Mesendoderm (in vitro differentiated cells): ENCODE data around the gene LMO1.
A peak's percentile ranks its signal among the peaks of the same experiment; 100 is the strongest.

Source experiments
- DNase-seq: peaks from one replicate; pipeline ENCODE4 v3.0.0; 2013
- H2AK5ac ChIP-seq: 2 replicates; pipeline ENCODE4 v1.6.1; 2013; ENCODE audit warnings: low read length, inconsistent platforms
- H2BK120ac ChIP-seq: 2 replicates; pipeline ENCODE4 v1.6.1; 2013; ENCODE audit warnings: low read depth, mild to moderate bottlenecking, low read length, moderate library complexity, mixed read lengths
- H2BK15ac ChIP-seq: replicated peaks from 2 replicates; pipeline ENCODE4 v1.6.1; 2013; ENCODE audit warnings: low read depth, mild to moderate bottlenecking, moderate library complexity
- H2BK5ac ChIP-seq: 2 replicates; pipeline ENCODE4 v1.6.1; 2013; ENCODE audit warnings: low read length, inconsistent platforms
- H3K18ac ChIP-seq: 2 replicates; pipeline ENCODE4 v1.6.1; 2013; ENCODE audit warnings: mild to moderate bottlenecking, low read length, mixed read lengths
- H3K23ac ChIP-seq: one replicate; pipeline ENCODE4 v1.6.1; 2013; ENCODE audit warnings: low read length
- H3K27ac ChIP-seq: 2 replicates; pipeline ENCODE4 v1.5.1; 2013; ENCODE audit warnings: low read depth, mild to moderate bottlenecking, inconsistent platforms, low read length, moderate library complexity
- H3K27me3 ChIP-seq: 2 replicates; pipeline ENCODE4 v1.6.1; 2013; ENCODE audit warnings: low read length, control low read depth, mild to moderate bottlenecking, inconsistent platforms; ENCODE audit not compliant: insufficient read depth, poor library complexity
- H3K36me3 ChIP-seq: 2 replicates; pipeline ENCODE4 v1.6.1; 2013; ENCODE audit warnings: low read length, inconsistent platforms; ENCODE audit not compliant: control insufficient read depth, insufficient read depth
- H3K4ac ChIP-seq: one replicate; pipeline ENCODE4 v1.6.1; 2013; ENCODE audit warnings: low read depth, mild to moderate bottlenecking, low read length, moderate library complexity
- H3K4me1 ChIP-seq: 2 replicates; pipeline ENCODE4 v1.6.1; 2013; ENCODE audit warnings: low read depth, low read length, inconsistent platforms; ENCODE audit not compliant: control insufficient read depth
- H3K4me2 ChIP-seq: 2 replicates; pipeline ENCODE4 v1.6.1; 2013; ENCODE audit warnings: low read length
- H3K4me3 ChIP-seq: 2 replicates; pipeline ENCODE4 v1.5.1; 2013; ENCODE audit warnings: mild to moderate bottlenecking, low read length
- H3K56ac ChIP-seq: one replicate; pipeline ENCODE4 v1.6.1; 2013; ENCODE audit warnings: low read length
- H3K79me1 ChIP-seq: 2 replicates; pipeline ENCODE4 v1.6.1; 2013; ENCODE audit warnings: low read length, inconsistent platforms
- H3K79me2 ChIP-seq: 2 replicates; pipeline ENCODE4 v1.6.1; 2013; ENCODE audit warnings: mild to moderate bottlenecking, low read length; ENCODE audit not compliant: control insufficient read depth, insufficient read depth
- H3K9ac ChIP-seq: 2 replicates; pipeline ENCODE4 v1.6.1; 2013; ENCODE audit warnings: low read length, inconsistent platforms
- H4K5ac ChIP-seq: one replicate; pipeline ENCODE4 v1.6.1; 2013; ENCODE audit warnings: low read length
- H4K8ac ChIP-seq: one replicate; pipeline ENCODE4 v1.6.1; 2013; ENCODE audit warnings: low read depth, mild to moderate bottlenecking, control low read depth, low read length, moderate library complexity
- WGBS: extraction: QIAGEN DNeasy Blood & Tissue Kit; methylation state at CpG from one replicate; pipeline ENCODE4 v1.1.7; 2013; ENCODE audit warnings: low lambda C conversion rate, missing lambda C conversion rate; ENCODE audit not compliant: insufficient coverage; ENCODE audit errors: extremely low coverage; 5-methylcytosine and 5-hydroxymethylcytosine counted together

Gene LMO1

DNA sequence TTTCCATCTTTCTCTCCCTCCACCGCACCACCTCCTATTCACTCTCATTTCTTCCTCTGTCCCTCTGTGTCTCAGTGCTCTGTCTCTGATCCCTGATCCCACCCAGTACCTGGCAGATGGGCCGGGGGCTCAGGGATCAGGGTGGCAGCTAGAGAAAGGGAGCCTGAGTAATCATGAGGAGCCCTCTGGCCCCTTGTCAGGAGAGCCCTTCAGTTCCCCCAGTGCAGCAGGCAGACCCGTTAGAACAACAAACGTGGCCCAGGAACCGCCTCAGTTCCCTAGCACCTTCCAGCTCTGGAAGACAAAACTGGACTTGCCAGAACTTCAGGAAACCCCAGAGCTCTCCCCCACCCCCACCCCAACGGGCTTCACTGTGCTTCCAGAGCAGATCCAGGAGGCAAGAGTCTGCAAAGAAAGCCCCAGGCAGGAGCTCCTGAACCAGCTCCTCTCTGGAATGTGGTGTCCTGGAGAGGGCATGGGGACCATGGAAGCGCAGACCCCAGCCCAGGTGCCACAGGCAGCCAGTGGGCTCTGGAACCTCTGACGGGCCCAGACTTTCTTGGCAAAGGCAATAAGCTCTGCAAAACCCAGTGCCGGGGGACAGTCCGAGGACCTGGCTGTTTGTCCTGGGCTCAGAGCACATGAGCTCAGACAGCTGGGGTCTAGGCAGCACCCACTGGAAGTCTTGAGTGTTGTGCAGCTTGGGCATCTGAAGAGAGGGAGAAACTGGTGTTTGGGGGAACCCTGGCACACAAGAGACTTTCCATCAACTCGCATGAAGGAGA lies 43.2 kb downstream of the LMO1 start:
- H3K9ac ChIP-seq = no peak overlapping the region
- no peak overlapping the region for H3K56ac ChIP-seq
- H2BK120ac ChIP-seq = no peak overlapping the region
- H3K27ac ChIP-seq = no peak overlapping the region
- H3K36me3 ChIP-seq = no peaks in the 10 kb centered on the region
- H3K4me1 ChIP-seq = no peaks in the 10 kb centered on the region
- no peak overlapping the region for H4K8ac ChIP-seq
- H3K23ac ChIP-seq = no peak overlapping the region
- H3K4me2 ChIP-seq = no peak overlapping the region
- H3K4me3 ChIP-seq = no peak overlapping the region
- no peak overlapping the region for H3K18ac ChIP-seq
- no peaks in the 10 kb centered on the region for H3K79me1 ChIP-seq
- H2BK15ac ChIP-seq = no peak overlapping the region
- no peak overlapping the region for H3K4ac ChIP-seq
- WGBS = no CpG with 5 or more reads among the region's 11 CpGs
- no peak overlapping the region for H2AK5ac ChIP-seq
- H3K79me2 ChIP-seq = no peaks in the 10 kb centered on the region
- H2BK5ac ChIP-seq = no peak overlapping the region
- DNase-seq = no peak
- H3K27me3 ChIP-seq = no peaks in the 10 kb centered on the region
- H4K5ac ChIP-seq = no peak overlapping the region

DNA sequence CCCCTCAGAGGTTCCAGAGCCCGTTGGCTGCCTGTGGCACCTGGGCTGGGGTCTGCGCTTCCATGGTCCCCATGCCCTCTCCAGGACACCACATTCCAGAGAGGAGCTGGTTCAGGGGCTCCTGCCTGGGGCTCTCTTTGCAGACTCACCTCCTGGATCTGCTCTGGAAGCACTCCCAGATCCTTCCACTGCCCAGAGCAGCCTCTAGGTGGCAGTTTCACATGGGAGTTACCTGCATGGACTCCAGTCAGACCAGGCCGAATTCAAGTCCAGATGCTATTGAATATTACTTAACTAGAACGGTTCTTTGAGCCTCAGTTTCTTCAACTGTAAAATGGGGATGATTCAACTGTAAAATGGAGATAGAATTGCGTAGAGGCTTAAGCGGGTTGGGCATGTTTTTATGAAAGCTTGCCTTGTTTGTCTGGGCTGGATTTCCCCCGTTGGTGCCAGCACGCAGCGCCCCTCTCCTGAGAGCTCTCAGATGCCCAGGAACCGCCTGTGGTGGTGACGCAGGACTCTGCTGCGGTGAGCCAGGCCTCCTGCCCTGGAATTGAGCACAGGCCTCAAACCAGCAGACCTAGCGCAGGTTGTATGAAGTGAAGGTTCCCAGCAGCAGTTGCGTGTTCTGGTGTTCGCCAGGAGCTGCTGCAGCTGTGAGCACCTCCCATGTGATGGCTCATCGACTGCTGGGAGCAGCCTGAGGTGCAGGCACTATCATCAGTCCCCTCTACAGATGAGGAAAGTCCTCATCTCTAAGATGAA lies 44.2 kb downstream of the LMO1 start:
- no CpG with 5 or more reads among the region's 16 CpGs for WGBS
- Histone ChIP-seq H3K23ac (no peak overlapping the region), H3K4ac (no peak overlapping the region), H2AK5ac (no peak overlapping the region), H2BK15ac (no peak overlapping the region), H3K9ac (no peak overlapping the region), H3K4me2 (no peak overlapping the region), H3K79me1 (no peaks in the 10 kb centered on the region), H4K8ac (no peak overlapping the region), H3K56ac (no peak overlapping the region), H3K18ac (no peak overlapping the region), H4K5ac (no peak overlapping the region), H2BK5ac (no peak overlapping the region), H3K4me3 (no peak overlapping the region), H3K27me3 (no peaks in the 10 kb centered on the region), H3K36me3 (no peaks in the 10 kb centered on the region), H3K4me1 (no peaks in the 10 kb centered on the region), H3K27ac (no peak overlapping the region), H3K79me2 (no peaks in the 10 kb centered on the region), H2BK120ac (no peak overlapping the region)
- peak; percentile 87 for DNase-seq

DNA sequence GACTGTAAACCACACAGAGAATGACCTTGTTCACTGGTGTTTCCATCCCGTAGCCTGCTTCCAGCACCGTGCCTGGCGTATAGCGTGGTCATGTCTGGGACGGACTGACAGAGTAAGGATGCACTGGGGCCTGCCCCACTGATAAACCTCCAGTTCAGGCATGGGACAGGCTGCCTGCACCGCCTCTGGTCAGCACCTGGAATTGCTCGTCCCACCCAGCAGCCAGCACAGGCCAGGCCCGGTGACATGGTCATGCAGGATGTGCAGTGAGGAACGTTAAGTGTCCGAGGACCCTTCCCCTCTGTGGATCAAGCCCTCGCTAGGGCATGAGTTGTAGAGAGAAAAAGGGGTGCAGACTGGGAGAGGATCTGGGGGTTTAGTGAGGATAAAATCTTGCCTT lies 44.8 kb downstream of the LMO1 start:
- Histone ChIP-seq H3K18ac (no peak overlapping the region), H3K27ac (no peak overlapping the region), H4K8ac (no peak overlapping the region), H3K79me1 (no peaks in the 10 kb centered on the region), H2BK120ac (no peak overlapping the region), H3K4me2 (no peak overlapping the region), H2AK5ac (no peak overlapping the region), H3K9ac (no peak overlapping the region), H3K4ac (no peak overlapping the region), H3K36me3 (no peaks in the 10 kb centered on the region), H3K23ac (no peak overlapping the region), H3K27me3 (no peaks in the 10 kb centered on the region), H3K4me1 (no peaks in the 10 kb centered on the region), H4K5ac (no peak overlapping the region), H2BK5ac (no peak overlapping the region), H2BK15ac (no peak overlapping the region), H3K56ac (no peak overlapping the region), H3K4me3 (no peak overlapping the region), H3K79me2 (no peaks in the 10 kb centered on the region)
- DNase-seq = no peak
- no CpG with 5 or more reads among the region's 11 CpGs for WGBS

DNA sequence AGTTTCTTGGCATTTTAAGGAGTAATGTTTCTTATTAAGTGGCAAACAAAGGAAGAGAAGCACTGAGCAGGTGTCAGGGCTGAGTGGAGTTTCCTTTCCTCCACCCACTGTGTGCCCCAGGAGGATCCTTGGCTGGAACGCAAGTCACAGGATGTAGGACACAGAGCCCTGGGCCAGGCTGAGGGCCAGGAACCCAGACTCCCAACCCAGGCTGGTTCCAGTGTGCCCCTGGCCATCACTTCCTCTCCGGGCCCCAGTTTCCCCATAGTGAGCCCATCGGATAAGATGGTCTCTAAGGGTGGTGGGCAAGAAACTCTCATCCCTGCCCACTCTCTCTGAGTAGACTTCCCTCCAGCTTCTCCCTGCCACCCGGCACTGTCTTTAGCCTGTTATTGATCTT lies 45.3 kb downstream of the LMO1 start:
- Histone ChIP-seq H3K79me2 (no peaks in the 10 kb centered on the region), H3K4me1 (no peaks in the 10 kb centered on the region), H3K4ac (no peak overlapping the region), H3K56ac (no peak overlapping the region), H3K36me3 (no peaks in the 10 kb centered on the region), H3K4me2 (no peak overlapping the region), H3K4me3 (no peak overlapping the region), H3K79me1 (no peaks in the 10 kb centered on the region), H3K9ac (no peak overlapping the region), H4K8ac (no peak overlapping the region), H3K18ac (no peak overlapping the region), H2BK15ac (no peak overlapping the region), H2BK5ac (no peak overlapping the region), H3K27ac (no peak overlapping the region), H4K5ac (no peak overlapping the region), H2AK5ac (no peak overlapping the region), H3K23ac (no peak overlapping the region), H3K27me3 (no peaks in the 10 kb centered on the region), H2BK120ac (no peak overlapping the region)
- no CpG with 5 or more reads among the region's 4 CpGs for WGBS
- DNase-seq = no peak

DNA sequence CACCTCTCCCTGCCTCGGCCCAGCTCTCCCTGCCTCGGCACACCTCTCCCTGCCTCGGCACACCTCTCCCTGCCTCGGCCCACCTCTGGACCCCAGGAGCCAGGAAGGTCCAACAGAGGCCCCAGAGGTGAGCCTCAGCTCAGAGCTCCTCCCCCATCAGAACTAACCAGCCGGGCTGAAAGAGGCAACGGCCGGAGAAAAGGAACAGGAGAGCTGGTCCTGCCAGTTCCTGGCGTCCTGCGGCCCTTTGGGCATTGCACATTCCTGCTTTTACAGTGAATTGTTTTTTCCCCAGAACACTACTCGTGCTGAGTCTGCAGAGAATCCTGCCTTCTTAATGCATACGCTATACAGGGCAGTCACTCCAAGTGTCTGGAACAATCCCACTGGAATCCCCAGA lies 45.8 kb downstream of the LMO1 start:
- H4K8ac ChIP-seq = no peak overlapping the region
- H3K56ac ChIP-seq = no peak overlapping the region
- WGBS = no CpG with 5 or more reads among the region's 11 CpGs
- H3K18ac ChIP-seq = no peak overlapping the region
- H3K9ac ChIP-seq = no peak overlapping the region
- H3K36me3 ChIP-seq = no peaks in the 10 kb centered on the region
- no peak overlapping the region for H2AK5ac ChIP-seq
- no peak for DNase-seq
- H3K79me2 ChIP-seq = no peaks in the 10 kb centered on the region
- no peak overlapping the region for H4K5ac ChIP-seq
- H3K79me1 ChIP-seq = no peaks in the 10 kb centered on the region
- H2BK15ac ChIP-seq = no peak overlapping the region
- no peak overlapping the region for H3K23ac ChIP-seq
- H3K27ac ChIP-seq = no peak overlapping the region
- H2BK5ac ChIP-seq = no peak overlapping the region
- no peak overlapping the region for H2BK120ac ChIP-seq
- H3K4ac ChIP-seq = no peak overlapping the region
- H3K4me3 ChIP-seq = no peak overlapping the region
- no peaks in the 10 kb centered on the region for H3K27me3 ChIP-seq
- H3K4me2 ChIP-seq = no peak overlapping the region
- no peaks in the 10 kb centered on the region for H3K4me1 ChIP-seq
